Tibial nerve (tissue), 4 donors: Measurements from ENCODE around the gene ANKRD6. TPM values are rescaled to one million over a fixed set of nuclear protein-coding genes. Genes with fewer than 3 reads are reported as not detected.

Experiments used
- DNase-seq, 2 donors: peaks; one replicate each; pipeline ENCODE4 v3.0.0-alpha.2; 2019; ENCODE audit warnings: low spot score in 2 of 2
- H3K27ac ChIP-seq, 4 donors: fragments of 200-600 bp; sonication (generic) in 3 of 4; one replicate each; pipeline ENCODE4 v1.5.1; 2017 to 2019; ENCODE audit warnings: mild to moderate bottlenecking in 1 of 4
- H3K27me3 ChIP-seq, 2 donors: fragments of 200-600 bp; sonication (generic) in 1 of 2; one replicate each; pipeline versions ENCODE4 v1.5.1 to v1.6.0; 2017 to 2019
- H3K36me3 ChIP-seq, 3 donors: fragments of 200-600 bp; sonication (generic); one replicate each; pipeline ENCODE4 v1.5.1; 2018 to 2019
- H3K4me1 ChIP-seq, 4 donors: fragments of 200-600 bp; sonication (generic) in 3 of 4; one replicate each; pipeline ENCODE4 v1.5.1; 2017 to 2019
- H3K4me3 ChIP-seq, 4 donors: fragments of 200-600 bp; sonication (generic) in 3 of 4; one replicate each; pipeline ENCODE4 v1.5.1; 2017 to 2019; ENCODE audit warnings: mild to moderate bottlenecking in 1 of 4, moderate library complexity in 1 of 4
- H3K9me3 ChIP-seq, 4 donors: fragments of 200-600 bp; sonication (generic) in 3 of 4; one replicate each; pipeline ENCODE4 v1.5.1; 2017 to 2019
- EP300 ChIP-seq, 2 donors: sonication (generic); formaldehyde crosslinking; IDR thresholded peaks; one replicate each; pipeline ENCODE4 v1.6.1; 2017; ENCODE audit warnings: antibody characterized with exemption in 2 of 2, mild to moderate bottlenecking in 1 of 2
- POLR2A ChIP-seq, 2 donors: fragments of 450-650 bp; IDR thresholded peaks; one replicate each; pipeline ENCODE4 v1.6.1; 2017; ENCODE audit warnings: antibody characterized with exemption in 2 of 2, mild to moderate bottlenecking in 2 of 2, moderate library complexity in 2 of 2
- WGBS, 2 donors: methylation state at CpG; one replicate each; pipeline ENCODE4 v1.1.5; 2018; 5-methylcytosine and 5-hydroxymethylcytosine counted together
- total RNA-seq, 4 donors: library from RNA; depleted of rRNA; stranded (reverse); fragments of >200 nt; gene quantifications; one replicate each; pipeline ENCODE4 v1.1.0, GENCODE V29; 2016
- TF ChIP-seq, protein P1 (sequence below), 5 experiments: fragments of 200-600 bp in 3 of 5; fragments of 450-650 bp in 2 of 5; sonication (generic) in 3 of 5; IDR thresholded peaks; one replicate each; pipeline ENCODE4 v1.5.1; 2016 to 2019; ENCODE audit warnings: antibody characterized with exemption in 5 of 5, mild to moderate bottlenecking in 3 of 5, moderate library complexity in 2 of 5

ANKRD6 gene
- total RNA-seq, 4 donors from 2014 or later = 10.1 to 22.8 (median 13.0) TPM

DNA sequence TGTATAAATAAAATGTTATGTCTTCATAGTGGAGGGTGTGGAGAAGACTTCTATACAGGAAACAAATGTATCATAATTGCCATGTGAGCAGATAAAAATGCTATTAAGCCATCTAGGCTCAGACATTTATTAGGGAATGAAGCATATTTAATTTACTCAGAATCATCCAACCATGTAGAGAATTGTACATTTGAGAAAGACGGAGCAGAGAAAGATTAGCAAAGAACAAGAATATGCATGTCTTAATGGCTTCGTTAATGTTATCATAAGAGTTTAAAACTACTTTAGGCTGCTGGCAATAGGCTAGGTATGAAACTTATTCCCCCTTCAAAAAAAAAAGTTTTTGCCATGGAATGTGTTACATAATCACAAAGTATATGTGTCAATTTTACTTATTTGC is 6.1 kb downstream of the ANKRD6 start:
- TF ChIP-seq EP300 (IDR thresholded peaks at IDR 0.05) (no peak), POLR2A (IDR thresholded peaks at IDR 0.05) (no peak)
- TF ChIP-seq, protein P1, sequence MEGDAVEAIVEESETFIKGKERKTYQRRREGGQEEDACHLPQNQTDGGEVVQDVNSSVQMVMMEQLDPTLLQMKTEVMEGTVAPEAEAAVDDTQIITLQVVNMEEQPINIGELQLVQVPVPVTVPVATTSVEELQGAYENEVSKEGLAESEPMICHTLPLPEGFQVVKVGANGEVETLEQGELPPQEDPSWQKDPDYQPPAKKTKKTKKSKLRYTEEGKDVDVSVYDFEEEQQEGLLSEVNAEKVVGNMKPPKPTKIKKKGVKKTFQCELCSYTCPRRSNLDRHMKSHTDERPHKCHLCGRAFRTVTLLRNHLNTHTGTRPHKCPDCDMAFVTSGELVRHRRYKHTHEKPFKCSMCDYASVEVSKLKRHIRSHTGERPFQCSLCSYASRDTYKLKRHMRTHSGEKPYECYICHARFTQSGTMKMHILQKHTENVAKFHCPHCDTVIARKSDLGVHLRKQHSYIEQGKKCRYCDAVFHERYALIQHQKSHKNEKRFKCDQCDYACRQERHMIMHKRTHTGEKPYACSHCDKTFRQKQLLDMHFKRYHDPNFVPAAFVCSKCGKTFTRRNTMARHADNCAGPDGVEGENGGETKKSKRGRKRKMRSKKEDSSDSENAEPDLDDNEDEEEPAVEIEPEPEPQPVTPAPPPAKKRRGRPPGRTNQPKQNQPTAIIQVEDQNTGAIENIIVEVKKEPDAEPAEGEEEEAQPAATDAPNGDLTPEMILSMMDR (IDR thresholded peaks at IDR 0.05) = no peak
- Histone ChIP-seq H3K36me3 (no peaks in the 10 kb centered on the region), H3K4me1 (peaks cover 0 to 16% (median 0%) of the 10 kb centered on the region in 4 donors), H3K27ac (no peak overlapping the region), H3K9me3 (no peaks in the 10 kb centered on the region), H3K27me3 (no peaks in the 10 kb centered on the region), H3K4me3 (no peak overlapping the region)
- DNase-seq = no peak
- WGBS, 2 donors = 97 to 98% methylated on average over 2 of the region's 2 CpGs

DNA sequence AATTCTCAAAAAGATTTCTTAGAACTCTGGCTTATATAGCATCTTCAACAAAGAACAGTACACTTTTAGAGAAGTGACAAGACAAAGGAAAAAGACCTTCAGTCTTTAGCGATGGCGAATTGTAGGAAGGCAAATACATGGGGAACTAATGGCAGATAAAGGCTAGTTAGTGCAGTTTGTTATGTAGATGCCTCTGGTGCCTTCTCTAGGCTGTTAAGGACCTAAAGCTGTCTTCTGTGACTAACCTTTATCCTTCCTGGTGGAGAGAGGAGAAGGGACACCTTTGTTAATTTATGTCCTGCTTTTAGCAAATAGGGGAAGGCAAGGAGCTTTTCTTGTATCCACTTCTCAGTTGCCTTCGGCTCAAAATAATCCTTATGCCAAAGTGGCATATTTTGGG is 7.2 kb downstream of the ANKRD6 start:
- no peak overlapping the region for H3K27ac ChIP-seq
- TF ChIP-seq, protein P1 (IDR thresholded peaks at IDR 0.05) = no peak
- TF ChIP-seq POLR2A (IDR thresholded peaks at IDR 0.05) (no peak), EP300 (IDR thresholded peaks at IDR 0.05) (no peak)
- DNase-seq = no peak
- H3K4me3 ChIP-seq = no peak overlapping the region
- no peaks in the 10 kb centered on the region for H3K9me3 ChIP-seq
- peaks cover 0 to 11% (median 0%) of the 10 kb centered on the region in 4 donors for H3K4me1 ChIP-seq
- H3K36me3 ChIP-seq = no peaks in the 10 kb centered on the region
- WGBS, 2 donors = 94 to 96% methylated on average over 3 of the region's 3 CpGs
- no peaks in the 10 kb centered on the region for H3K27me3 ChIP-seq

DNA sequence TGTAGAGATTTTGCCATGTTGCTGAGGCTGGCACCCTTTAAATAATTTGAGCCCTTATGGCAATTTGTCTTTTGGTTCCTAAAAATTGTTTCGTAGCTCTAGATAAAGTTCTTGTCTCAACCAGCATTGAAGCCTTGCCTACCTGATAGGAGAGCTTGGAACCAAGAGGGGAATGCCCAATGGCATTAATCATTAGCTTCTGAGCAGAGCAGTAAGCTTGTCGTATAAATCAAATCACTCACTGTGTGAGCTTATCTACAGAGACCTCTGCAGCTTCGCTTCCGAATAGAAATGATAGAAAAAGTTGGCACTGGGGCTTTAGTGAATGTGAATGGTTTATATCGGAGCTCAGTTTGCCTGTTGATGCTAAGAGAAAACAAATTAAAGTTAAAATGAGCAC is 10.7 kb downstream of the ANKRD6 start:
- no peak for TF ChIP-seq POLR2A (IDR thresholded peaks at IDR 0.05)
- TF ChIP-seq EP300 (IDR thresholded peaks at IDR 0.05) = no peak
- TF ChIP-seq, protein P1 (IDR thresholded peaks at IDR 0.05) = no peak
- Histone ChIP-seq H3K27me3 (no peaks in the 10 kb centered on the region), H3K4me3 (no peak overlapping the region), H3K27ac (no peak overlapping the region), H3K36me3 (no peaks in the 10 kb centered on the region), H3K4me1 (no peaks in the 10 kb centered on the region), H3K9me3 (no peaks in the 10 kb centered on the region)
- WGBS, 2 donors = 85 to 87% methylated on average over 5 of the region's 5 CpGs
- DNase-seq = no peak

DNA sequence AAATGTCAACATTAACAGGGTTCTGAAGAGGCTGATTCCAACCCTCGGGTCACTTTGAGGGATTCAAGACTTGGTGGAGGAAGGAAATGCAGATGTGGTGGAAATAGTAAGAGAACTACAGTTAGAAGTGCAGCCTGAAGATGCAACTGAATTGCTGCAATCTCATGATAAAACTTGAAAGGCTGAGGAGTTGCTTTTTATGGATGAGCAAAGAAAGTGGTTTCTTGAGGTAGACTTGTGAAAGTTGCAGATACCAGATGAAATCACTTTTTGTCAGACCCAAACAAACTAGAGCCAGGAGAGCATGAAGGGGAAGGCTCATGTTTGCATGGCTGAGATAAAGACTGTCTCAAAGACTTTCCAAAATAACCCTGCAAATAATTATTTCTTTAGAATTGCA is 16.2 kb downstream of the ANKRD6 start:
- Histone ChIP-seq H3K4me1 (no peaks in the 10 kb centered on the region), H3K4me3 (no peak overlapping the region), H3K27me3 (no peaks in the 10 kb centered on the region), H3K9me3 (no peaks in the 10 kb centered on the region), H3K36me3 (no peaks in the 10 kb centered on the region), H3K27ac (no peak overlapping the region)
- DNase-seq = no peak
- TF ChIP-seq, protein P1 (IDR thresholded peaks at IDR 0.05) = no peak
- TF ChIP-seq POLR2A (IDR thresholded peaks at IDR 0.05) = no peak
- TF ChIP-seq EP300 (IDR thresholded peaks at IDR 0.05) = no peak
- WGBS, 2 donors = 28 to 29% methylated on average over 1 of the region's 1 CpG

DNA sequence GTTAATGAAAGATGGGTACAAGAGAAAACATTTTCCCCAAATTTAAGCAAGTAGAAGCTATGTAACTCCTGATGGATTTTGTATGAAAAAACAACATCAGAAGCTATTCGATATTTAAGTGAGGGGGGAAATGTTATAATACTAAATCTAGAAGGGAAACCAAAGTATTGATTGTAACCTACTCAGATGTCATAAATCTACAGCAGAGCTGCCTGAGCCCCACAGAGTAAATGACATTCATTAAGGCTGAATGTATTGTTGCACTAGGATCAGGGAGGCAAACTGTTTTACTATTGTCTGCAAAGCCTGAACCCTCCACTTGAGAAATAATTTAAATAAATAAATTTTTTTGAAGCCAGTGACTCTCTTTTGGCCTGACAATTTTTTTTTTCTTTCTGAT is 19.3 kb downstream of the ANKRD6 start:
- DNase-seq = no peak
- 73 to 87% methylated on average over 1 of the region's 1 CpG for WGBS, 2 donors
- no peaks in the 10 kb centered on the region for H3K9me3 ChIP-seq
- H3K4me1 ChIP-seq = no peaks in the 10 kb centered on the region
- H3K27me3 ChIP-seq = no peaks in the 10 kb centered on the region
- no peak overlapping the region for H3K4me3 ChIP-seq
- no peak for TF ChIP-seq POLR2A (IDR thresholded peaks at IDR 0.05)
- TF ChIP-seq, protein P1 (IDR thresholded peaks at IDR 0.05) = no peak
- H3K27ac ChIP-seq = no peak overlapping the region
- H3K36me3 ChIP-seq = no peaks in the 10 kb centered on the region
